T47D (cell line): Measurements from ENCODE around the gene SYK.
"Not testable (repeated sequence)": the region's sequence is repeated elsewhere in the genome, so short reads cannot be mapped to it uniquely, and the experiment has no call there.

Source experiments
- DNase-seq, 2 experiments: peaks; one replicate each; pipeline versions ENCODE4 v3.0.0 to v3.0.0-alpha.2; 2011 to 2012; ENCODE audit warnings: low read depth in 1 of 2, low spot score in 1 of 2
- JUND ChIP-seq: IDR thresholded peaks from 2 replicates; pipeline ENCODE4 v1.6.1; 2012; ENCODE audit warnings: low read depth
- in situ Hi-C: cut with HindIII; loops from 2 replicates; pipeline ENCODE4 v1.10.0; 2016; ENCODE audit warnings: low sequenced_read_pairs, low pct_unique_long_range_greater_than_20kb

The SYK gene

GRCh38 chr9:90783552-90783951, 18.1 kb upstream of the SYK start:
- no peak for DNase-seq
- in situ Hi-C loops = no loop called here
- no peak for TF ChIP-seq JUND

DNA sequence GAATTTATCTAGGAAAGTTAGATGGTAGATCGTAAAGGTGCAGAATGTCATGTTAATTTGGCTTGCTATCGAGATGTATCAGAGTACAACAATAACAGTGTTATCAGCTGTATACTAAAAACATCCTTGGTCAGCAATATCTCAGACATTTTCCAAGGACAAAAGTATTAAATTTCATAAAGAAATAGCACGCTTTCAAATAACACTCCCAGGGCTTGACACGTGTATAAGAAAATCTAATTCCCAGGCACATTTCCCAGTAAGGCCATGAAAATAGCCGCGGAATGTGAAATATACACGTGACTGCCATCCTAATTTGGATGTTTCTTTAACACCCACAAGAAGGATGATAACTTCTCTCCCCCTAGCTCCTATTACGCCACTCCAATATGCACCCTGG, 17.7 kb upstream of the SYK start:
- in situ Hi-C loops = no loop called here
- TF ChIP-seq JUND = no peak
- no peak for DNase-seq

DNA sequence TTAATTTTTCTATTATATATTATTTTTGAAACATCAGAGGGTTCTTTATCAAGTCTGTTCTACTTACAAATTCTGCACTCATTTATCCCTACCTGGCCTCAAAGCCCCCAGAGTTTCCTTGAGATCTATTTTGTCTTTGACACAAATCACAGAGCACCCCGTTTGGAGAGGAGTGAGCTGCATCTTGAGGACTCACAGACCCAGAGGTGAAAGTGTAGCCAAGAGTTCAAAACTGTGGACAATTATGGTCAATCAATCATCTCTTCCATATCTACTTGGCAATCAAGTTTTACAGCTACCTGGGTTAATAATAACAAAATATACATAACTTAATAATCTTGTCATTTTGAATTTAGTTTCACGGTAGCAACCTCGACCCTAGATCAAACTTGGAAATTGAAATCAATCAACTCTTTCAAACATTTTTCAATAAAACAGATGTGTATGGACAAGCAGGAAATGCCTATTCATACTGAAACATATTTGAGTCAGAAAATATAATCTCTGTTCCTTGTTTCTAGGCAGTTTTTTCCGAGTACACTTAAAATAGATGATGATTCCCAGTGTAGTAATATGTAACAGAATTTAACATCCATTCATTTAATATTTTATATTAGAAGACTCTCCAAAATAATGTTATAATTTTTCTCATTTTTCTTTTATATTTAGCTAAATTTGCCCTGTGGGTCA, 13.7 kb upstream of the SYK start:
- DNase-seq = no peak
- in situ Hi-C loops = no loop called here
- TF ChIP-seq JUND = no peak

- in situ Hi-C loops, DNase-seq: not testable (repeated sequence)
These were observed 13.1 kb upstream of the SYK start for GRCh38 chr9:90788527-90788926.

GRCh38 chr9:90789408-90789807, 12.2 kb upstream of the SYK start:
- in situ Hi-C loops = no loop called here
- no peak for DNase-seq
- TF ChIP-seq JUND = no peak

DNA sequence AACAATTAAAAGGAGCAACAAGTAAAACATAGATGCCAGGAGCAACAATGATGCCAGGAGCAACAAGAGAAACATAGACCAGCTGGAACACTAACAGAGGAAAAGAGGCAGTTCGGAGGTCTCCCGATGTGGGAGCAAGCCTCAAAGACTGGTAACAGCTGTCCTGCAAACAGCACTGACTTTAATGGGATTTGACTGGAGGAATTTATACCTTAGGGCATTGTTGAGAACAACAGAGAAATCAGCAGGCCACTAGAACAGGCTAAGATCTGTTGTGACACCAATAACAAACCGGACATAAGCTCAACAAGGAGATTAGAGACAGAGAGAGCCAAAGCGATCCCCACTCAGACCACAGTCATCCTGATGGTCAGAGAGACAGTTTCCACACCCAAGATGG, 11.8 kb upstream of the SYK start:
- in situ Hi-C loops = no loop called here
- no peak for DNase-seq
- TF ChIP-seq JUND = no peak

GRCh38 chr9:90793024-90793423, 8.6 kb upstream of the SYK start:
- in situ Hi-C loops, DNase-seq: not testable (repeated sequence)

- no peak for DNase-seq
- in situ Hi-C loops = no loop called here
- TF ChIP-seq JUND = no peak
These were observed 7.9 kb upstream of the SYK start for GRCh38 chr9:90793729-90794128.

GRCh38 chr9:90795084-90795483, 6.5 kb upstream of the SYK start:
- no peak for DNase-seq
- no peak for TF ChIP-seq JUND
- in situ Hi-C loops = no loop called here

- TF ChIP-seq JUND = no peak
- DNase-seq = no peak
- in situ Hi-C loops = no loop called here
These were observed 5.7 kb upstream of the SYK start for GRCh38 chr9:90795871-90796317.

DNA sequence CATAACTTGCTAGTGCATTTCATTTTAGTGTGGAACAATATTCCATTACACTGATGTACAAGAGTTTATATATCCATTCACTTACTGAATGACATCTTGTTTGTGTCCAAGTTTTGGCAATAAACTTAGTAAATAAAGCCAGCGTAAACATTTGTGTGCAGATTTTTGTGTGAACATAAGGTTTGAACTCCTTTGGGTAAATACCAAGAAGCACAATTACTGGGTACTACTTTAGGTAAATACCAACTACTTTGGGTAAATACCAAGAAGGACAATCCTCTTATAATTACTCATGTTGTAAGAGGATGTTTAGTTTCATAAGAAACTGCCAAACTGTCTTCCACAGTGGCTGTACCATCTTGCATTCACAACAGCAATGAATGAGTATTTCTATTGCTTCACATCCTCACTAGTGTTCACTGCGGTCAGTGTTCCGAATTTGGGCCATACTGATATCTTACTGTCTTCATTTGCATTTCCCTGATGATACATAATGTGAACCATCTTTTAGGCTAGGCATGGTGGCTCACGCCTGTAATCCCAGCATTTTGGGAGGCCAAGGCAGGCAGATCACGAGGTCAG, 2.3 kb upstream of the SYK start:
- no peak for TF ChIP-seq JUND
- DNase-seq = peak in 1 of 2 experiments; percentile 53
- in situ Hi-C loops = no loop called here

GRCh38 chr9:90801973-90802322, 329 bp downstream of the SYK start:
- in situ Hi-C loops = no loop called here
- DNase-seq = peak in 1 of 2 experiments; percentile 45
- TF ChIP-seq JUND = no peak

GRCh38 chr9:90802386-90802985, 867 bp downstream of the SYK start:
- no peak for TF ChIP-seq JUND
- in situ Hi-C loops = no loop called here
- DNase-seq = no peak

GRCh38 chr9:90803860-90804593, 2.4 kb downstream of the SYK start:
- in situ Hi-C loops = no loop called here
- no peak for DNase-seq
- TF ChIP-seq JUND = no peak
